Kidney (tissue), 14 donors: ENCODE measurements around the gene PFKP. TPM values are rescaled to one million over a fixed set of nuclear protein-coding genes. Genes with fewer than 3 reads are reported as not detected.
A peak's percentile ranks its signal among the peaks of the same experiment; 100 is the strongest.

ENCODE experiments used
- DNase-seq, 5 donors: peaks; one replicate each; pipeline ENCODE4 v3.0.0-alpha.2; 2013 to 2020
- FAIRE-seq: peaks from 2 replicates; lab custom pipeline; 2012; peaks lifted over from hg19 to GRCh38; lab: Jason Lieb, UNC
- H3K27ac ChIP-seq, 2 donors: one replicate each; pipeline ENCODE4 v1.7.0; 2013; ENCODE audit warnings: low read depth in 2 of 2, low read length in 2 of 2, inconsistent platforms in 1 of 2
- H3K27me3 ChIP-seq: one replicate; pipeline ENCODE4 v1.7.1; 2013; ENCODE audit warnings: low read length, inconsistent platforms; ENCODE audit not compliant: control insufficient read depth, insufficient read depth
- H3K36me3 ChIP-seq, 3 donors: one replicate each; pipeline versions ENCODE4 v1.7.0 to v1.7.1; 2013; ENCODE audit warnings: low read length in 3 of 3, control low read depth in 1 of 3, inconsistent platforms in 1 of 3; ENCODE audit not compliant: insufficient read depth in 3 of 3, control insufficient read depth in 2 of 3
- H3K4me1 ChIP-seq, 3 donors: one replicate each; pipeline versions ENCODE4 v1.7.0 to v1.7.1; 2013; ENCODE audit warnings: low read length in 3 of 3, inconsistent platforms in 1 of 3, low read depth in 1 of 3; ENCODE audit not compliant: control insufficient read depth in 2 of 3, insufficient read depth in 2 of 3
- H3K4me3 ChIP-seq, 3 donors: one replicate each; pipeline versions ENCODE4 v1.7.0 to v1.8.1; 2013; ENCODE audit warnings: low read length in 3 of 3, control low read depth in 1 of 3, inconsistent platforms in 1 of 3
- H3K9ac ChIP-seq, 3 donors: one replicate each; pipeline versions ENCODE4 v1.7.0 to v1.7.1; 2013; ENCODE audit warnings: low read length in 3 of 3, control low read depth in 1 of 3, inconsistent platforms in 1 of 3
- H3K9me3 ChIP-seq, 3 donors: one replicate each; pipeline versions ENCODE4 v1.7.0 to v1.7.1; 2013; ENCODE audit warnings: low read length in 3 of 3, control low read depth in 1 of 3, inconsistent platforms in 1 of 3; ENCODE audit not compliant: control insufficient read depth in 2 of 3, insufficient read depth in 1 of 3
- intact Hi-C: fragments of 100-400 bp; cut with DNase I; formaldehyde crosslinking; loops from one replicate; pipeline ENCODE4 v1.11.1; 2022
- polyA plus RNA-seq: library from polyadenylated mRNA; stranded (reverse); fragments of 350-450 nt; fragmentation: Illumina TruSeq; extraction: RNeasy Lipid Tissue Mini Kit (QIAGEN cat#74804); gene quantifications from one replicate; pipeline ENCODE4 v1.2.3, GENCODE V29; 2014; ENCODE audit warnings: low read depth, low replicate concordance; ENCODE audit not compliant: insufficient read depth
- total RNA-seq: library from RNA; stranded (reverse); fragmentation: NEBNext Ultra II Directional; extraction: Animal tissue kit (Norgen Biotek cat#: 25700); gene quantifications from one replicate; pipeline ENCODE4 v1.2.1, GENCODE V29; 2021
- TF ChIP-seq, protein P1 (sequence below): IDR thresholded peaks from 3 replicates; pipeline ENCODE4 v1.5.1; 2012; ENCODE audit warnings: mild to moderate bottlenecking, moderate library complexity, borderline replicate concordance; ENCODE audit not compliant: insufficient read depth; ENCODE audit errors: extremely low read depth
- donor health status: control.
- donor health status: control.
- donor health status: control.
- donor health status: control.
- donor health status: control.
- donor health status: DM: yes; HTN: yes; CAD: no.
- donor health status: Normal renal cell carcinoma (clear cell type).

The PFKP gene
- total and polyA plus RNA-seq, 2 donors from 2014 or later = 51.2 to 139 TPM

DNA sequence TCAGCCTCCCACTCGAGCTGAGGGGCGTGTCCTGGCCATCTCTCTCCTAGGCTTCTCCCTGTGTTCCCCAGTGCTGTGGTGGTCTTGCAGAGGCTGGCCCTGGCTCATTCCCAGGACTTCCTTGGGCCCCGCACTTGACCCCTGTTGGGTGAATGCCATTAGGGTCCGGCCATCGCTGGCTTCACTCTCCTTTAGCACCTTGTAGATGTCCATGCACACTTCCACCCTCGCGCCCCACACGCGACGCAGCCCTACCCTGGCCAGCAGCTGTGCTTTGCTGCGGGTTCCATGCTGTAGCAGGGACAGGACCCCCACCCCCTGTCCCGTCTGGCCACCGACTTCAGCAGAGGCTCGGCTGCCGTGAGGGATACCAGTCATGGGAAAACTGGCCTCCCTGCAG lies 58.9 kb downstream of the PFKP start:
- H3K4me3 ChIP-seq = no peak overlapping the region
- TF ChIP-seq, protein P1, sequence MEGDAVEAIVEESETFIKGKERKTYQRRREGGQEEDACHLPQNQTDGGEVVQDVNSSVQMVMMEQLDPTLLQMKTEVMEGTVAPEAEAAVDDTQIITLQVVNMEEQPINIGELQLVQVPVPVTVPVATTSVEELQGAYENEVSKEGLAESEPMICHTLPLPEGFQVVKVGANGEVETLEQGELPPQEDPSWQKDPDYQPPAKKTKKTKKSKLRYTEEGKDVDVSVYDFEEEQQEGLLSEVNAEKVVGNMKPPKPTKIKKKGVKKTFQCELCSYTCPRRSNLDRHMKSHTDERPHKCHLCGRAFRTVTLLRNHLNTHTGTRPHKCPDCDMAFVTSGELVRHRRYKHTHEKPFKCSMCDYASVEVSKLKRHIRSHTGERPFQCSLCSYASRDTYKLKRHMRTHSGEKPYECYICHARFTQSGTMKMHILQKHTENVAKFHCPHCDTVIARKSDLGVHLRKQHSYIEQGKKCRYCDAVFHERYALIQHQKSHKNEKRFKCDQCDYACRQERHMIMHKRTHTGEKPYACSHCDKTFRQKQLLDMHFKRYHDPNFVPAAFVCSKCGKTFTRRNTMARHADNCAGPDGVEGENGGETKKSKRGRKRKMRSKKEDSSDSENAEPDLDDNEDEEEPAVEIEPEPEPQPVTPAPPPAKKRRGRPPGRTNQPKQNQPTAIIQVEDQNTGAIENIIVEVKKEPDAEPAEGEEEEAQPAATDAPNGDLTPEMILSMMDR = no peak
- intact Hi-C loops = no loop called here
- H3K9ac ChIP-seq = no peak overlapping the region
- no peak overlapping the region for H3K27ac ChIP-seq
- H3K4me1 ChIP-seq = peaks cover 0 to 8% (median 4%) of the 10 kb centered on the region in 3 donors
- no peak for FAIRE-seq
- DNase-seq = peak in 1 of 5 donors; percentile 39
- H3K27me3 ChIP-seq = no peaks in the 10 kb centered on the region
- H3K9me3 ChIP-seq = no peaks in the 10 kb centered on the region
- peaks cover 0 to 10% (median 0%) of the 10 kb centered on the region in 3 donors for H3K36me3 ChIP-seq

DNA sequence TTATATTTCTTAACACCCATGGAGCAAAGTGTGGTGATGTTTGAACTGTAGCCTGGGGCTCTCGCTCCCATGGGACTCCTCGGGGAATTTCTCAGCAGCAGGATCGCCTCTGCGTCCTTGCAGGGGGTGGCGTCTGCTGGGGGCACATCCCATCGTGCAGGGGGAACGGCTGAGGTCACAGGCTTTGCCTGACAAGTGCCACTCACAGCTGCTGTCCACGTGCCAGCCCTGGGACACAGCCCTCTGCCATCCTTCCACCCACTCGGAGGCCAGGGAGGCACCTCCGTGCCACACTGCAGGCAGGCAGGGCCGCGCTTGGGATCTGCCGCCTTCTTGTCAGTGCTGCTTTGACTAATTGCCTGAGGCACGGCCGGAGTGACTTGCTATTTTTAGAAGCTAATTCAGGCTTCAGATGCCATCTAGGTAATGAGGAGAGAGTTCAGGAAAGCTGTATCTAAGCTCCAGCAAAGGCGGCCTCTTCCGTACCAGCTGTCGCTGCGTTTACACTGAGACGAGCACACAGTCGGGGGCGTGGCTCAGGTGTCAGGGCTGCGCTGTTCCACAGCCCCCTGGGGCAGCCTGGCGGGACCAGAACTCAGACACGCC lies 59.5 kb downstream of the PFKP start:
- no peak overlapping the region for H3K4me3 ChIP-seq
- H3K27me3 ChIP-seq = no peaks in the 10 kb centered on the region
- TF ChIP-seq, protein P1 = no peak
- intact Hi-C loops = no loop called here
- peaks cover 0 to 11% (median 0%) of the 10 kb centered on the region in 3 donors for H3K36me3 ChIP-seq
- FAIRE-seq (no peak), DNase-seq (peak; percentile 70 to 85 (median 81))
- no peak overlapping the region for H3K27ac ChIP-seq
- H3K9me3 ChIP-seq = no peaks in the 10 kb centered on the region
- H3K4me1 ChIP-seq = peaks cover 0 to 8% (median 4%) of the 10 kb centered on the region in 3 donors
- no peak overlapping the region for H3K9ac ChIP-seq

DNA sequence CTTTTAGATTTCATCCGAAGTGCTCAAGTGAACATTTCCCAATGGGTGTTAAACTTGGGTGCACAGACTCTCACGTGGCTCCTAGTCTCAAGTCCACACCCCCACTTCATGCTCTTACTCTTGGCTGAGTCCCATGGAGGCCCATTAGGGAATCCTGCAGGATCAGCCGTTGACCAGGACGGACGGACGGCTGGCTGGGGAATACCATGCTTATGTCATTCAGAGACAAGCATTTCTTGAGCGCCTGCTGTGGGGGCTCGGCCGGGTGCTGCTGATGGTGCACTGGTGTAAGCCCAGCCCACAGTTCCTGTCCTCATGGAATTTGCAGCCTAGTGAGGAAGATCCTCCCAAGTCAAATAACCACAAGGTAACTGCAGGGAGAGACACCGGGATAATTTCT lies 60.6 kb downstream of the PFKP start:
- H3K4me3 ChIP-seq = no peak overlapping the region
- H3K9me3 ChIP-seq = no peaks in the 10 kb centered on the region
- no peak overlapping the region for H3K9ac ChIP-seq
- H3K4me1 ChIP-seq = peaks cover 0 to 8% (median 4%) of the 10 kb centered on the region in 3 donors
- intact Hi-C loops = no loop called here
- DNase-seq (peak in 1 of 5 donors; percentile 33), FAIRE-seq (no peak)
- TF ChIP-seq, protein P1 = no peak
- no peaks in the 10 kb centered on the region for H3K27me3 ChIP-seq
- peaks cover 0 to 17% (median 0%) of the 10 kb centered on the region in 3 donors for H3K36me3 ChIP-seq
- H3K27ac ChIP-seq = no peak overlapping the region
